ENCODE results near the gene HAUS8. TPM values are rescaled to one million over a fixed set of nuclear protein-coding genes. Genes with fewer than 3 reads are reported as not detected.

The HAUS8 gene
- total RNA-seq, 1 donor from 2014 or later, result 11.6 TPM

GRCh38 chr19:17049711-17050280 is 25.5 kb downstream of the HAUS8 start:
- H3K27me3 Mint-ChIP-seq (ENCODE audit: unreplicated experiment), result no peaks in the 10 kb centered on the region
- peaks cover 9% of the 10 kb centered on the region for H3K36me3 Mint-ChIP-seq (ENCODE audit: unreplicated experiment)
- peaks cover 32% of the 10 kb centered on the region for H3K4me1 Mint-ChIP-seq (ENCODE audit: unreplicated experiment)
- H3K9me3 Mint-ChIP-seq (ENCODE audit: unreplicated experiment), result no peaks in the 10 kb centered on the region
- H3K27ac Mint-ChIP-seq (ENCODE audit: unreplicated experiment), result no peak overlapping the region
- H3K4me3 Mint-ChIP-seq (ENCODE audit: unreplicated experiment), result no peak overlapping the region
- no peak for TF ChIP-seq CTCF (IDR thresholded peaks at IDR 0.05)
- no peak for DNase-seq (ENCODE audit: extremely low spot score, unreplicated experiment)

- no peak for TF ChIP-seq CTCF (IDR thresholded peaks at IDR 0.05)
- no peaks in the 10 kb centered on the region for H3K9me3 Mint-ChIP-seq (ENCODE audit: unreplicated experiment)
- peaks cover 9% of the 10 kb centered on the region for H3K36me3 Mint-ChIP-seq (ENCODE audit: unreplicated experiment)
- H3K27me3 Mint-ChIP-seq (ENCODE audit: unreplicated experiment), result no peaks in the 10 kb centered on the region
- H3K27ac Mint-ChIP-seq (ENCODE audit: unreplicated experiment), result no peak overlapping the region
- DNase-seq (ENCODE audit: extremely low spot score, unreplicated experiment), result no peak
- peaks cover 34% of the 10 kb centered on the region for H3K4me1 Mint-ChIP-seq (ENCODE audit: unreplicated experiment)
- no peak overlapping the region for H3K4me3 Mint-ChIP-seq (ENCODE audit: unreplicated experiment)
These were observed 26.3 kb downstream of the HAUS8 start for GRCh38 chr19:17048885-17049453.

GRCh38 chr19:17045907-17046502 is 29.2 kb downstream of the HAUS8 start:
- TF ChIP-seq CTCF (IDR thresholded peaks at IDR 0.05), result no peak
- H3K36me3 Mint-ChIP-seq (ENCODE audit: unreplicated experiment), result peaks cover 8% of the 10 kb centered on the region
- H3K4me3 Mint-ChIP-seq (ENCODE audit: unreplicated experiment), result no peak overlapping the region
- H3K4me1 Mint-ChIP-seq (ENCODE audit: unreplicated experiment), result peaks cover 46% of the 10 kb centered on the region
- DNase-seq (ENCODE audit: extremely low spot score, unreplicated experiment), result no peak
- no peaks in the 10 kb centered on the region for H3K9me3 Mint-ChIP-seq (ENCODE audit: unreplicated experiment)
- H3K27me3 Mint-ChIP-seq (ENCODE audit: unreplicated experiment), result no peaks in the 10 kb centered on the region
- no peak overlapping the region for H3K27ac Mint-ChIP-seq (ENCODE audit: unreplicated experiment)

- DNase-seq (ENCODE audit: extremely low spot score, unreplicated experiment), result no peak
- H3K27me3 Mint-ChIP-seq (ENCODE audit: unreplicated experiment), result no peaks in the 10 kb centered on the region
- H3K4me3 Mint-ChIP-seq (ENCODE audit: unreplicated experiment), result no peak overlapping the region
- peak overlapping the region; percentile 16 for H3K27ac Mint-ChIP-seq (ENCODE audit: unreplicated experiment)
- peaks cover 50% of the 10 kb centered on the region for H3K4me1 Mint-ChIP-seq (ENCODE audit: unreplicated experiment)
- no peaks in the 10 kb centered on the region for H3K9me3 Mint-ChIP-seq (ENCODE audit: unreplicated experiment)
- TF ChIP-seq CTCF (IDR thresholded peaks at IDR 0.05), result no peak
- H3K36me3 Mint-ChIP-seq (ENCODE audit: unreplicated experiment), result peaks cover 3% of the 10 kb centered on the region
These were observed 31.5 kb downstream of the HAUS8 start for GRCh38 chr19:17043744-17044143.

- DNase-seq (ENCODE audit: extremely low spot score, unreplicated experiment), result peak; percentile 91
- peaks cover 3% of the 10 kb centered on the region for H3K27me3 Mint-ChIP-seq (ENCODE audit: unreplicated experiment)
These were observed 33.3 kb downstream of the HAUS8 start for GRCh38 chr19:17041976-17042375.

More at GRCh38 chr19:17041976-17042375, 33.3 kb downstream of the HAUS8 start:
- no peak overlapping the region for H3K4me3 Mint-ChIP-seq (ENCODE audit: unreplicated experiment)
- H3K9me3 Mint-ChIP-seq (ENCODE audit: unreplicated experiment), result no peaks in the 10 kb centered on the region
- peaks cover 57% of the 10 kb centered on the region for H3K4me1 Mint-ChIP-seq (ENCODE audit: unreplicated experiment)
- peaks cover 3% of the 10 kb centered on the region for H3K36me3 Mint-ChIP-seq (ENCODE audit: unreplicated experiment)
- no peak for TF ChIP-seq CTCF (IDR thresholded peaks at IDR 0.05)
- peak overlapping the region; percentile 90 for H3K27ac Mint-ChIP-seq (ENCODE audit: unreplicated experiment)
